ENCODE results near the gene ZNF860.
"Not testable (repeated sequence)": the region's sequence is repeated elsewhere in the genome, so short reads cannot be mapped to it uniquely, and the experiment has no call there.

Gene ZNF860

GRCh38 chr3:31992995-31993394, 11.4 kb downstream of the ZNF860 start:
- DNase-seq (ENCODE audit: low read depth, low spot score); H3K27ac ChIP-seq: not testable (repeated sequence)

- DNase-seq (ENCODE audit: low read depth, low spot score): no peak
- no peak overlapping the region for H3K27ac ChIP-seq
These were observed 12.3 kb downstream of the ZNF860 start for GRCh38 chr3:31993843-31994242.

DNA sequence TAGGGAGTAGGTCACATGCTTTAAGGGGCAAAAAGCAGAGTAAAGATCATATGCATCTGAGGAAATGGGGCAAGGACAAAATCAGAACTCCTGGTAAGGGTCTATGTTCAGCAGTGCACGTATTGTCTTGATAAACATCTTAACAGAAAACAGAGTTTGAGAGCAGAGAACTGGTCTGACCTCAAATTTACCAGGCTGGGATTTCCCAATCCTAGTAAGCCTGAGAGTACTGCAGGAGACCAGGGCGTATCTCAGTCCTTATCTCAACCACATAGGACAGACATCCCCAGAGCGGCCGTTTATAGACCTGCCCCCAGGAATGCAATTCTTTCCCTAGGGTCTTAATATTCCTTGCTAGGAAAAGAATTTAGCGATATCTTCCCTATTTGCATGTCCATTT, 13.5 kb downstream of the ZNF860 start:
- not testable (repeated sequence) for H3K27ac ChIP-seq; DNase-seq (ENCODE audit: low read depth, low spot score)

DNA sequence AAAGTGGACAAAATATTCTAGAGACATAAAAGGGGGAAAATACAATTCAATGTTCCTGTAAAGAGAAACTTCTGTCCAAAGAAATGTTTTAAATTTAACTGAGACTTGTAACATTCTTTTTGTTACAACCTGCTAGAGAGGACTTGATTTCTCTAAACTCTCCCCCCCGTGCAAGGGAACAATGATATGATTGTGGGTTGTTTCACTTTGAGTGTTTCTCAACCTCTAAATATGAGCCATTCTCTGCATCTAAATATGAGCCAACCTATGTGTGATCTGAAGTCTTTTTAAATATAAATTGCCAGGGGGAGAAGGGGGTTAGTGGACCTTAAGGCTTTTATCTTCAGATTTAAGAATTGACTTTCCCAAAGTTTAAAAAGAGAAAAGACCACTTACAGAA, 14.6 kb downstream of the ZNF860 start:
- no peak overlapping the region for H3K27ac ChIP-seq
- no peak for DNase-seq (ENCODE audit: low read depth, low spot score)

DNA sequence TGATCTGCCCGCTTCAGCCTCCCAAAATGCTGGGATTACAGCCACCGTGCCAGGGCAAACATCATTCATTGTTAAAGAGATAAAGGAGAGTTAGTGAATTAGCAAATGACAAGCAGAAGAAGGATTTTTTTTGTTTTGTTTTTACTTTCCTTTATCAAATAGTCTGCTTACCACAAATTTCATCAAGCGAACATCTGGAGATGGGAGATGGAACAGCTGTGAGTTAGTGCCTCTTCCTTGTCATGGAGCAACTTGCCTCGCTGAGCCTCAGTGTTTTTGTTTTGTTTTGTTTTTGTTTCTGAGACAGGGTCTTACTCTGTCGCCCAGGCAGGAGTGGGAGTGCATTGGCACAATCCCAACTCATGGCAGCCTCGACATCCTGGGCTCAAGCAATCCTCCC, 15.9 kb downstream of the ZNF860 start:
- no peak overlapping the region for H3K27ac ChIP-seq
- DNase-seq (ENCODE audit: low read depth, low spot score): no peak

DNA sequence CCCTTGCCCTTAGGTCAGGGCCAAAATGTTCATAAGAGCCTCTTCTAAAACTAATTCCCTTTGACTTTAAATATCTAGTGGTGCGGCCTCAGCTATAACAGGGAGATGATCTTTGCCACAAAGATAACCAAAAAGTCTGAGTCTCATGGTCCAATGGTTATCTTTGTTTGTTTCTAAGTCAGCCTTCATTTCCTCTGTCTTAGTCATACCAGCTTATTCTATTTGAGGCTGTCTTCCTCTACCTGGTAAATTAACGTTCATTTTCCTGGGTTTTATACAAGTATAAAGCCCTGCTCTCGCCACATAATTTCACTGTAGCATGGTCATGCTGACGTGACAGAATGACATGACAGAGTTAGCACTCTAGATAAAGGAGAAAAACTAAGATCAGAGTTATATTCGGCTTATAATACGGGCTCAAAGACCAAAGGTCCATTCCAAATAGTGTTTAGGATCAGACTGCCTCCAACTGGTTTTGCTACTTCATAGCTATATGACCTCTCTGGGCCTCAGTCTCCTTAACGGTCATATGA, 18.4 kb downstream of the ZNF860 start:
- H3K27ac ChIP-seq: no peak overlapping the region
- no peak for DNase-seq (ENCODE audit: low read depth, low spot score)

GRCh38 chr3:32000877-32001276, 19.3 kb downstream of the ZNF860 start:
- no peak overlapping the region for H3K27ac ChIP-seq
- DNase-seq (ENCODE audit: low read depth, low spot score): no peak

GRCh38 chr3:32002561-32003368, 21.2 kb downstream of the ZNF860 start:
- no peak for DNase-seq (ENCODE audit: low read depth, low spot score)
- H3K27ac ChIP-seq: no peak overlapping the region

- DNase-seq (ENCODE audit: low read depth, low spot score): no peak
- no peak overlapping the region for H3K27ac ChIP-seq
These were observed 21.8 kb downstream of the ZNF860 start for GRCh38 chr3:32003380-32003779.

DNA sequence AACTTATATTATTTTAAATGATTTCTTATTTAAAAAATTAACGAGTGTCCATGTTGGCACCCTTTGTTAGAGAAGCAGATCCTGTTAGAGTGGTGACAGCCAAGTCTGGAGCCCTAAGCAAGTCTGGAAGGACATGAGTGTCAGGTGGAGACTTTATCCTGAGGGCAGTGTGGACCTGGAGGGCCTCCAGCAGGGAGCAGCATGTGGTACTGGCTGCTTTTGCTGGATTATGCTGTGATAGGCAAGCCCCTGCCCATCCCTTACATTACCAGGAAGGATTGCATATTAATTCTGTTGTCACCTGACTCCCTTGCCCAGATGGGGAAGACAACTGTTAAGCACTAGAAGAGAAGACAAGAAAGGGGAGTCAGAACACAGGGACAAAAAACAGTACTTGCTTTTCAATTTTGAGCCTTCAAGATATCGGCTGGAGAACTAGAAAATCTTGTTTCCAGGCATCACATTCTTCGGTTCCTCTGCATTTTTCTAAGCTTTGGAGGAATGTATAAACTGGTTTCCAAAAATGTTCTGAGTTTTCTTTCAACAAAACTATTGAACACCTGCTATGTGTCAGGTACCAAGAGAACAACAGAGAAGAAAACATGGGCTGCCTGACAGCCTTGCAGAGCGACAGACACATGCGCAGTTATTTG, 22.7 kb downstream of the ZNF860 start:
- H3K27ac ChIP-seq: no peak overlapping the region
- no peak for DNase-seq (ENCODE audit: low read depth, low spot score)

- DNase-seq (ENCODE audit: low read depth, low spot score): peak; percentile 80
- H3K27ac ChIP-seq: no peak overlapping the region
These were observed 27.6 kb downstream of the ZNF860 start for GRCh38 chr3:32009101-32009500.

DNA sequence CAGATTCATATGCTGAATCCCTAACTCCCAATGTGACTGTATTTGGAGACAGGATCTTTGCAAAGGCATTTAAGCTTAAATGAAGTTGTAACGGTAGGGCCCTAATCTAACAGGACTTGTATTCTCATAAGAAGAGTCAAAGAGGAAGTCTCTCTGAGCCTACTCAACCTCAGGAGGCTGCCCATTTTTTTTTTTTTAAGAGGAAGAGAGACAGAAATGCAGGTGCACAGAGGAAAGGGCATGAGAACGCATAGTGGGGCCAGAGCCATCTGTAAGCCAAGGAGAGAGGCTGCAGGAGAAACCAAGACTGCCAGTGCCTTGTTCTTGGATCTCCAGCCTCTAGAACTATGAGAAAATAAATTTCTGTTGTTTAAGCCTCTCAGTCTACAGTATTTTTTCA, 28.4 kb downstream of the ZNF860 start:
- no peak overlapping the region for H3K27ac ChIP-seq
- DNase-seq (ENCODE audit: low read depth, low spot score): no peak

GRCh38 chr3:32010699-32011098, 29.1 kb downstream of the ZNF860 start:
- not testable (repeated sequence) for DNase-seq (ENCODE audit: low read depth, low spot score); H3K27ac ChIP-seq

DNA sequence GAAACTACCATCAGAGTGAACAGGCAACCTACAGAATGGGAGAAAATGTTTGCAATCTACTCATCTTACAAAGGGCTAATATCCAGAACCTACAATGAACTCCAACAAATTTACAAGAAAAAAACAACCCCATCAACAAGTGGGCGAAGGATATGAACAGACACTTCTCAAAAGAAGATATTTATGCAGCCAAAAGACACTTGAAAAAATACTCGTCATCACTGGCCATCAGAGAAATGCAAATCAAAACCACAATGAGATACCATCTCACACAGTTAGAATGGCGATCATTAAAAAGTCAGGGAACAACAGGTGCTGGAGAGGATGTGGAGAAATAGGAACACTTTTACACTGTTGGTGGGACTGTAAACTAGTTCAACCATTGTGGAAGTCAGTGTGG, 34.1 kb downstream of the ZNF860 start:
- not testable (repeated sequence) for H3K27ac ChIP-seq; DNase-seq (ENCODE audit: low read depth, low spot score)

DNA sequence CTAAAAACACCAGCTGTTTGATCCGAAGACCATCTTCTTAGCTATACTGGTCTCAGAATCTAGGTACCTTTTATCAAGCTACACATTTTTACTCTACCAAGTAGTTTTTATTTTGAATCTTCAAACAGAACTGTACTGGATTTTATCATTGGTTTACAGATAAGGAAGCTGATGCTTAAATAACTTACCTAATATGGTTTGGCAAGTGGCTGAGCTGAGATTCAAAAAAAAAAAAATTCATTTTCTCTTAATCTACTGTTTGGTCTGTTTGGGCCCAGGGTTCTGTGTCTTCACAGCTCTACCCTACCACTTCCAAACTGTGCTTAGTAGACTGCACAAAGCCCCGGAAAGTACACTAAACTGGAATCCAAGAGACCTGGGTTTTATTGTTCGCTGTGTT, 35.7 kb downstream of the ZNF860 start:
- DNase-seq (ENCODE audit: low read depth, low spot score): no peak
- no peak overlapping the region for H3K27ac ChIP-seq

DNA sequence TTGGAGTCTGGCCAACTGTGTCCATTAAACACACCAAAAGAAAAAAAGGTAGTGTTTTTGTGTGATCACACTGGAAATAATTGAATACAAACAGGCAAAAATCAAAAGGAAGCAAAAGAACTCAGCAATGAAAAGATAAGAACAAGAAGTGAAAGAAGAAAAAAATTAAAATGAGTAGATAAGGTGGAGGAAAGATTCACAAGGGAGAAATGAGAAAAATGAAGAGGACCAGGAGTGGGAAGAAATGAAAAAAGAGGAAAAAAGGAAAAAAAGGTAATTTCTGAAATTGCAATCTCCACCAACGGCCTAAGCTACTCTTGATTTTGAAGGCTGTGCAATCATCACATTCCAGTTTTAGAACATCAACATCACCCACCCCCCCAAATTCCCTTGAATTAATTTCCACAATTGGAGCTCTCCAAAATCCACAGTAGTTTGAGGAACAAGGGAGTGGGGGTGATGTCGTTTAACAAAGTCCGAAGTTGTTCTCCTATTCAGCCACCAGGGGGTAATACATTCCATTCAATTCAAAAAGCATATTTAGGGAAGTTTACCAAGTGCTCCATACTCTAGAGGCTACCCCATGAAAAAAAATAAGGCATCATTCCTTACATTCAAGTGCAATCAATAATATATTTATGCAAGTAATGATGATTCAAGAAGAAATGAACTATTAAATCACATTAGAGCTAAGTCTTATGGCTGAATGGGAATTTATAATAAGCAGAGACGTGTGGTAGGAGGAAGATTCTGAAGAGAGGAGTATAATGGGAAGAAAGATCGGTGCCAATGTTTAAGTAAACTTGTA, 37.4 kb downstream of the ZNF860 start:
- no peak for DNase-seq (ENCODE audit: low read depth, low spot score)
- no peak overlapping the region for H3K27ac ChIP-seq

DNA sequence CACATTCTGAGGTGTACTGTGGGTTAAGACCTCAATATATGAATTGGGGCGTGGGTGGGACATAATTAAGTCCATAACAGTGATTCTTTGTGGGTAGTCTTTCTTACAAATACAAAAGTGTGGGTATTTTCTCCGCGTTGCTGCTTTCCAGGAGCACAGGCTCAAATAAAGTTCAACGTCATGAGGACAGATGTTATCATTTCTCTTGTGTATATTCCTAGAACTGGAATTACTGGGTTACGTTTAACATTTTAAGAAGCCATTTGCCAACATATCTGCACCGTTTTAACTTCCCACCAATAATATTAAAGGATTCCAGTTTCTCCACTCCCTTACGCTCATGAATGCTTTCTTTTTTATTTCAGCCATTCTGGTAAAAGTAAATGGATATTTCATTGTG, 39.6 kb downstream of the ZNF860 start:
- DNase-seq (ENCODE audit: low read depth, low spot score): no peak
- no peak overlapping the region for H3K27ac ChIP-seq

GRCh38 chr3:32021748-32022147, 40.2 kb downstream of the ZNF860 start:
- no peak overlapping the region for H3K27ac ChIP-seq
- no peak for DNase-seq (ENCODE audit: low read depth, low spot score)

- H3K27ac ChIP-seq: no peak overlapping the region
- DNase-seq (ENCODE audit: low read depth, low spot score): no peak
These were observed 41.4 kb downstream of the ZNF860 start for GRCh38 chr3:32022947-32023346.

- no peak for DNase-seq (ENCODE audit: low read depth, low spot score)
- H3K27ac ChIP-seq: no peak overlapping the region
These were observed 45.0 kb downstream of the ZNF860 start for GRCh38 chr3:32026593-32026992.

DNA sequence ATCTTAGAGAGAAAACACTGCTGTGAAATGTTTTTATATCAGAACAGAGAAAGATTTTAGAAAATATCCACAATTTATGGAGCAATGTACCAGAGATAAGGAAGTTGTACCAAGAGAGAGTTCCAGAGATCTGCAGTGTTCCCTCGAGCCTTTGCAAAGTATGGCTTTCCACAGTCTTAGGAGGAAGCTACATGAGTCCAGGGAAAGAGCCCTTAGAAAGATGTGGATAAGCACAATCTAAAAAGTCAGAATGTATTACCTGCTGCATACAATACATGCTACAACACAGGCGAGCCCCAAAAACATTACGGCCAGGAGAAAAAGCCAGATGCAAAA, 56.4 kb downstream of the ZNF860 start:
- H3K27ac ChIP-seq: peak overlapping the region; percentile 15
- DNase-seq (ENCODE audit: low read depth, low spot score): no peak
